GM19452 (cell line): ENCODE results near the gene SEH1L.
"Not testable (repeated sequence)": the region's sequence is repeated elsewhere in the genome, so short reads cannot be mapped to it uniquely, and the experiment has no call there.

Experiments
- ATAC-seq: cut with Tn5 transposase; IDR thresholded peaks from one replicate; pipeline ENCODE4 v1.9.1; 2021; ENCODE audit not compliant: unreplicated experiment

SEH1L gene

GRCh38 chr18:12947285-12948049, at the start of gene SEH1L:
TSS of gene SEH1L (plus strand) at chr18:12948011. CDS start at chr18:12948122, 111 bp downstream.
- peak; percentile 76 for ATAC-seq

- not testable (repeated sequence) for ATAC-seq
These were observed 46.6 kb upstream of the SEH1L start for GRCh38 chr18:12901208-12901607.

GRCh38 chr18:12904012-12904516, 43.7 kb upstream of the SEH1L start:
- ATAC-seq = no peak

GRCh38 chr18:12906119-12906518, 41.7 kb upstream of the SEH1L start:
- ATAC-seq = no peak

- no peak for ATAC-seq
These were observed 41.0 kb upstream of the SEH1L start for GRCh38 chr18:12906773-12907172.

- no peak for ATAC-seq
These were observed 40.4 kb upstream of the SEH1L start for GRCh38 chr18:12907258-12907925.

- ATAC-seq = no peak
These were observed 39.1 kb upstream of the SEH1L start for GRCh38 chr18:12908706-12909105.

GRCh38 chr18:12911025-12911928, 36.5 kb upstream of the SEH1L start:
- no peak for ATAC-seq

- no peak for ATAC-seq
These were observed 35.7 kb upstream of the SEH1L start for GRCh38 chr18:12911929-12912703.

- ATAC-seq = peak; percentile 66
These were observed 26.6 kb upstream of the SEH1L start for GRCh38 chr18:12921178-12921577.

- ATAC-seq = no peak
These were observed 25.5 kb upstream of the SEH1L start for GRCh38 chr18:12922266-12922665.

GRCh38 chr18:12924616-12925015, 23.2 kb upstream of the SEH1L start:
- no peak for ATAC-seq

GRCh38 chr18:12928206-12928605, 19.6 kb upstream of the SEH1L start:
- ATAC-seq = no peak

- no peak for ATAC-seq
These were observed 19.2 kb upstream of the SEH1L start for GRCh38 chr18:12928641-12929040.

GRCh38 chr18:12929477-12930083, 18.2 kb upstream of the SEH1L start:
- no peak for ATAC-seq

GRCh38 chr18:12930376-12930775, 17.4 kb upstream of the SEH1L start:
- ATAC-seq = no peak

GRCh38 chr18:12930908-12931307, 16.9 kb upstream of the SEH1L start:
- ATAC-seq = no peak

- no peak for ATAC-seq
These were observed 14.5 kb upstream of the SEH1L start for GRCh38 chr18:12933327-12933726.

GRCh38 chr18:12934454-12935071, 13.2 kb upstream of the SEH1L start:
- no peak for ATAC-seq

GRCh38 chr18:12939162-12939561, 8.6 kb upstream of the SEH1L start:
- ATAC-seq = no peak
